NK-92 treated with Interleukin-12 subunit alpha and Interleukin-12 subunit beta, amount 100 ng/mL, for 24 hours (cell line): ENCODE measurements around the gene KCNT2.
"Not testable (repeated sequence)": the region's sequence is repeated elsewhere in the genome, so short reads cannot be mapped to it uniquely, and the experiment has no call there.

Experiments
- DNase-seq: peaks from one replicate; lab custom pipeline; 2025; lab: John Stamatoyannopoulos, UW

KCNT2 gene

DNA sequence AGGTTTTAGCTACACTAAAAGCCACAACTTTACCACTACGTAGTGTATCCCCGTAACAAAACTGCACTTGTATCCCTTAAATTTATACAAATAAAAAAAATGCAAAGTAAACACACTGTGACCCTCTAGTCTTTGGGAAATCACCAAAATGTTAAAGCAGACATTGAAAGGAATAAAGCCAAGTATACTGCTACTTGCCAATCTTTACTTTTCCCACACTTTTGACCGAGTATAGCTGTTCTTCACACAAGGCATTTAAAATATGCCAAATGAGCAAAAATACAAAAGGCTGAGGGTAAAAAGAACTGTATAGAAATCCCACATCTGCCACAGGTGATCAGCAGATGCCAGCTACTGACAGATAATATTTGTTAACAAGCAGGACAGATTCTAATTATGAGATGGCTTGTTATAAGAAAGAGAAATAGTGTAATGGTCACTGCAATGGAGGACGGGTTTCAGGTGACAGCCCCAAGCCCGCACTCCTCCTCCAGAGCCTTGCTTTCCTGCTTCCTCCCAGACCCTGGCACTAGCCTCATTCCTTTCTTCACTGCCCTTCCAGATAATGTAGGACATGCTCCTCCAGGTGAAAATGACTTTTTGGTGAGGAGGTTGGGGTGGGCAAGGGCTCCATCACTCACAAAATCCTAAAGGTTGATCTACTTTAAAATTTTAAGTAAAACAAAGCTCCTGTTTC lies 18.1 kb downstream of the KCNT2 start:
- no peak for DNase-seq

- DNase-seq = no peak
These were observed 23.5 kb downstream of the KCNT2 start for GRCh38 chr1:196584696-196585095.

- DNase-seq = no peak
These were observed 30.9 kb downstream of the KCNT2 start for GRCh38 chr1:196577386-196577785.

GRCh38 chr1:196573226-196573625 lies 35.0 kb downstream of the KCNT2 start:
- DNase-seq = no peak

- no peak for DNase-seq
These were observed 41.0 kb downstream of the KCNT2 start for GRCh38 chr1:196567238-196567637.

- no peak for DNase-seq
These were observed 44.5 kb downstream of the KCNT2 start for GRCh38 chr1:196563768-196564167.

DNA sequence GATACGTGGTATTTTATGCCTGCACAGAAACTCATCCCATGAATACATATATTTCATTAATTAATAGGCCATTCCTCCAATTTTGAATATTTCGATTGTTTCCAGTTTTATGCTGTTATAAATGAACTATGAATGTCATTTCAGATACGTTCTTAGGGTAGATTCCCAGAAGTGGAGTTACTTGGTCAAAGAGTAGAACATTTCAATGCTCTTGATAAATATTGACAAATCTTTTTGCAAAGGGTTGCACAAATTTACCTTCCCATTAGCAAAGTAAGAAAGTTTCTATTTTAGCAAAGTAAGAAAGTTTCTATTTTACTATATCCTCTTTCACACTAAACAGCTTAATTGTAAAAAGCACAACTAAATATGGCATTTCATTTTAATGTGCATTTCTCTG lies 48.9 kb downstream of the KCNT2 start:
- DNase-seq = no peak

DNA sequence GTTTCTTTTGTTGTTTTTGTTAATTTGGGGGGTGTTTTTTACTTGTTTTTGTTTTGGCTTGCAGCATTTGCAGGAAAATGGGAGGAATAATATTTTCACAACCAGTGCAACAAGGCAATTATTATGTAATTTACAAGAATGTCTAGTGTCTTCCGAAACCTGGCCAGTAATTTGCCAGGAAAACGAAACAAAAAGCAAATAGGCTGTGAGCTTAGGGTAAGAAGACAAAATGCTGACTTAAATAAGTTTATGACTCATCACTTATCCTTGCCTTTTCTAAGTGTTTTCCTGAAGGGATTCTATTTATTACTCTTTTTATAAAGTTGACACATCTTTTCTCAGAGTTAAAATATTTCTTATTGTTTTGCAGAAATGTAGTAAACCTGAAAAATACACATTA lies 49.8 kb downstream of the KCNT2 start:
- no peak for DNase-seq

- no peak for DNase-seq
These were observed 50.4 kb downstream of the KCNT2 start for GRCh38 chr1:196557797-196558196.

DNA sequence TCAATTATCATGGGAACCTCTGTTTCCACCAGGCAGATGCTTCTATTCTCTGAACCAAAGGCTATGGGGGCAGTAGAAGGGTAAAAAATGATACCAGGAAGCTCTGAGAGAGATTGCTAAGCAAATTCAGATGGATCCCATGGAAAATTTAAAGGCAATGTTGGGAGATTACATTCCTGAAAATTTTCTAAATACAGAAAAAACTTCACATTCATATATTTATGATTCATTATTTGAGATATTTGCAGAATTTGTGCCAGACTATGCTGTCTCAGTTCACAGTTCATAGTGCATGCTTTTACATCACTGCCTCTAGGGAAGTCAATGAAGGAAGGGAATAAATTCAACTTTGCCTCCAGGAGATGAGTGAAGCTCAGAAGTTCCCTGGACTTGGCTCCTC lies 57.5 kb downstream of the KCNT2 start:
- DNase-seq = no peak

DNA sequence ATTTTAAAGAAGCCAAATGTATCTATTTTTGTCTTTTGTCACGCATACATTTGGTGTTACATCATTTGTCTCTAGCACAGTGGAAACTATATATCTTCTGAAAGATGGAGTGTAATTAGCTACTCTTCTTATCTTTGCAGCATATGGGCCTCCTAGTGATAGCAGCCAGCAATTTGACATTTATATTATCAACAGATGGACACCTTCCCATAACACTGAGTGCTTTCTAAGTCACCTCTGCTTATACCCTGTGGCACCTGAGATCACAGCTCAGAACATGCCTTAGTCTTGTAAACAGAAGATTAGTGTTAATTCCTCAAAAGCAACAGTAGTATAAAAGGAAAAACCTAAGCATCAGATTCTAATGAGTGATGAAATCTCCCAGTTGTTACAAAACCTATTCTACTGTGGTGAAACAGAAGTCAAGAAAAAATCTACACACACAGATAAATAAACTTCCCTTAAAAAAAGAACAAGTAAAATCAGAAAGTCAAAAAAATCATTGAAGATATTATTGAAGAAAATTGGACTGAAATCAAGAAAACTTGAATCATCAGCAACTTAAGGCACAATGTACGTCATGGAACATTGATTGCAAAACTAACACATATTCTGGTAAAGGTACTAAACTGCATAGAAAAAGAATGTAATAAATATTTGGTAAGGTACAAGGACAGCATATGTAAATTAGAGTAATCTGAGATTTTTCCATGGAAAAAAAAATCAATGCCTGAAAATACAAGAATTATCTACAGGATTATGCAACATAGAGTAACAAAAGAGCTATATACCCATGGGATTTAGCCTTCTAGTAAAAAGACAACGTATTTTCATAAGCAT lies 61.7 kb downstream of the KCNT2 start:
- no peak for DNase-seq

DNA sequence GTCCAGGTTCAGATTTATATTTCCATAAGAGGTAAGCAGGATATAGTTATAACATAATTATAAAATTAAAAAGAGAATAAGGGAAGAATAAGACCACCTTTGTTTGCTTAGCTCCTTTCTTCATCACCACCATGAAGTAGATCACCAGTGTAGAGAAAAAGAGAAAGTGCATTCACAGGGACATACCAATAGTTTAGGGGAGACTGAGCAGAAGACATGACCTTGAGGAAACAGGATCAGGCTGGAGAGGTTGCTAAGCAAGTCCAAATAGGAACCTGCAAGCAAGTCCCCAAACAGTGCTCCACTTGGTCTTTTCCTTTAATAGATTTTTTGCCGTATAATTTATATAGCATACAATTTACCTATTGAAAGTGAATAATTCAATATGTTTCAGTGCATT lies 63.0 kb downstream of the KCNT2 start:
- no peak for DNase-seq

GRCh38 chr1:196544617-196545016 lies 63.6 kb downstream of the KCNT2 start:
- no peak for DNase-seq

DNA sequence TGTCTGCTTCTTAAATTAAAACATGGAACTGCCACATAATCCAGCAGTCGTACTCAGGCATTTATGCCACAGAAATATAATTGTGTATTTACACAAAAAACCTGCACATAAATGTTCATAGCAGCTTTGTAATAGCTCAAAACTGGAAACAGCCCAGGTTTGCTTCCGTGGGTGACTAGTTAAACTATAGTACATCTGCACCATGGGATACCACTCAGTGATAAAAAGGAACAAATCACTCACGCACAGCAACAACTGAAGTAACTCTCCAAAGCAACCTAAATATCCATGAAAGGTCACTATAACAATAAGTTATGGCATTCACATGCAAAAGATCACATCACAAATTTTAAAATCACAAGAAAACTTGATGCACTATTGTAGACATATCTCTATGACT lies 64.4 kb downstream of the KCNT2 start:
- DNase-seq = no peak

DNA sequence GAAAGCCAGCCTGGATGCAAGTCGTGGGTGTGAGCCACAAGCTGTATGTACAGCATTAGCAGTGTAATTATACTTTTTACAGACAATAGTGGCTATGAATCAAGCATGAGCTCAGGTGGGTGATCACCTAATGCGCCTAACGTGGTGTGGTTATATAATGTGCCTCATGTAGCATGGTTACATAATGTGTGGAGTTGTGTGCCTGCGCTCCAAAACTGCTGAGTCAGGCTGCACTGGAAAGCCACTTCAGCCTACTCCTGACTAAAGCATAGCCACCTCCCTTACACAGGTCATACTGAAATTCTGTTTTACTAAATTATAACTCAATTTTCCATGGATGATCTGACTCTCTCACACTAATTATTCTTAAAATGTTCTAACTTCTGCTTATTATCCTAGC lies 69.8 kb downstream of the KCNT2 start:
- DNase-seq = no peak

- DNase-seq = no peak
These were observed 72.5 kb downstream of the KCNT2 start for GRCh38 chr1:196535727-196536126.

DNA sequence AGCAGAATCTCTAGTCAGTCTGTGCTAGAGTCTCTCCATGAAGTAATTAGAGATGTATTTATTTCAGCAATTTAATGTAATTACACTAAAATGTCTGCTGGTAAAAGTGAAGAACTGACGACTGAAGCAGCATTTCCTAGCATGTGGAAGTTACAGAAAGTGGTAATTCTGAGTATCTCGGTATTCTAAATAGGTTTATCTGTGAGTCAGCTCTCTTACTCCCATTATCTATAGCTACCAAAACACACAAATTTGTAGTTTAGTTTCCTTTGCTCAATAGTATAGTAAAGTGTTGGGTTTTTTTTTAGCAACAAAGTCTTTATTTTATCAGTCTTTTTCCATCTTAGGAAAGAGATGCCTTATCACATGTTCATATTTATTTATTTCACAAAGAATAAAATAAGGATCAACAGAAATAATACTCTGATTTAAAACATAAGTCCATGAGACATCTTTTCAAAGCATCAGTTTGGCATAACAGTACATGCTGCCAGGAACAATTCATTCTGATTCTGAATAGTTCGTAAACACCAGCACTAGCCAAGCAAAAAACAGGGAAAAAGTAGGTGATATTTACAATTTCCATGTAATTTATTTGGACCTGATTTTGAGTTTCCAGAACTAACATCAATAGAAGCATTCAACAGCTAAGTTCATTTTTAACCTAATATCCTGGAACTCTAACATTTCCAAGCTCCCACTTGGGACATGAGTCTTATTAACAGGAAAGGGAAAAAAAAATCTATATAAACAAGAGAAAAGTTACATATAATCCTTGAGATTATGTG lies 76.3 kb downstream of the KCNT2 start:
- no peak for DNase-seq

GRCh38 chr1:196527919-196528318 lies 80.3 kb downstream of the KCNT2 start:
- DNase-seq = no peak

DNA sequence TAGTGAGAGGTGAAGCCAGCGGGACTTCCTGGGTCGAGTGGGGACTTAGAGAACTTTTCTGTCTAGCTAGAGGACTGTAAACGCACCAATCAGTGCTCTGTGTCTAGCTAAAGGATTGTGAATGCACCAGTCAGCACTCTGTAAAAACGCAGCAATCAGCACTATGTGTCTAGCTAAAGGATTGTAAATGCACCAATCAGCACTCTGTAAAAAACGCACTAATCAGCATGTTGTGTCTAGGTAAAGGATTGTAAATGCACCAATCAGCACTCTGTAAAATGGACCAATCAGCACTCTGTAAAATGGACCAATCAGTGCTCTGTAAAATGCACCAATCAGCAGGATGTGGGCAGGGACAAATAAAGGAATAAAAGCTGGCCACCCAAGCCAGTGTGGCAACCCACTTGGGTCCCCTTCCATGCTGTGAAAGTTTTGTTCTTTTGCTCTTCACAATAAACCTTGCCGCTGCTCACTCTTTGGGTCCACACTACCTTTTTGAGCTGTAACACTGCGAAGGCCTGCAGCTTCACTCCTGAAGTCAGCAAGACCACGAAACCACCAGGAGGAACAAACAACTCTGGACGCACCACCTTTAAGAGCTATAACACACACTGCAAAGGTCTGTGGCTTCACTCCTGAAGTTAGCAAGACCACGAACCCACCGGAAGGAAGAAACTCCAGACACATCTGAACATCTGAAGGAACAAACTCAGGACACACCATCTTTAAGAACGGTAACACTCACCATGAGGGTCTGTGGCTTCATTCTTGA lies 85.5 kb downstream of the KCNT2 start:
- not testable (repeated sequence) for DNase-seq

GRCh38 chr1:196517193-196517592 lies 91.0 kb downstream of the KCNT2 start:
- no peak for DNase-seq

DNA sequence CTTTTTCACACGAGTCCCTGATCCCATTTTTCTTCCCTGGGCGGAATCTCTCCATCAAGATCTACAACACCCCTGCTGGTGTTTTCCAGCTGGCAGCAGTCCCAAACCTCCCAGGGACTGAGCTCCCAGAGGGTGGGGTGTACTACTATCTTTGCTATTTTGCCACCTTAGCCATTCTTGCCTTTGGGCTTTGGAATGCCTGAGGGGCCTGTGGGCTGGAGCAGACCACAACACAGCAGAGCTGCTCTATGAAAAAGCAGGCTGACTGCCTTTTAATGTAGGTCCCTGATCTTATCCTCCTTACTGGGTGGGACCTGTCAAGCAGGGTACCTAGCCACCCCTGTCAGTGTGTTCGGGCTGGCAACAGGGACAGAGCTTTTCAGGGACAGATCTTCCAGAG lies 91.9 kb downstream of the KCNT2 start:
- no peak for DNase-seq

GRCh38 chr1:196515904-196516303 lies 92.3 kb downstream of the KCNT2 start:
- DNase-seq = no peak
